Pancreas (tissue), 10 donors: ENCODE results near the gene RARB. TPM values are rescaled to one million over a fixed set of nuclear protein-coding genes. Genes with fewer than 3 reads are reported as not detected.

ENCODE experiments used
- ATAC-seq, 4 donors: fragments of 200-7000 bp; cut with Tn5 transposase; one replicate each; pipeline versions ENCODE4 v1.8.0 to v1.9.1; 2020; ENCODE audit warnings: mild to moderate bottlenecking in 4 of 4, moderate library complexity in 4 of 4
- DNase-seq, 6 donors: peaks; one replicate each; pipeline ENCODE4 v3.0.0-alpha.2; 2020
- FAIRE-seq: peaks from 2 replicates; lab custom pipeline; 2012; peaks lifted over from hg19 to GRCh38; lab: Jason Lieb, UNC
- H3K27ac ChIP-seq, 4 donors: fragments of 200-600 bp; sonication (generic); 1 replicate in 3 of 4; 2 replicates in 1 of 4; pipeline versions ENCODE4 v1.5.0 to v1.8.0; 2020
- H3K27me3 ChIP-seq, 4 donors: fragments of 200-600 bp; one replicate each; pipeline ENCODE4 v1.8.0; 2021
- H3K36me3 ChIP-seq, 3 donors: fragments of 200-600 bp; sonication (generic) in 1 of 3; one replicate each; pipeline versions ENCODE4 v1.5.0 to v1.8.0; 2020 to 2021
- H3K4me1 ChIP-seq, 3 donors: fragments of 200-600 bp; one replicate each; pipeline ENCODE4 v1.8.0; 2021
- H3K4me3 ChIP-seq, 4 donors: fragments of 200-600 bp; sonication (generic) in 2 of 4; one replicate each; pipeline versions ENCODE4 v1.5.0 to v1.8.0; 2020 to 2021
- H3K9me3 ChIP-seq, 4 donors: fragments of 200-600 bp; one replicate each; pipeline ENCODE4 v1.8.0; 2021
- WGBS, 2 donors: extraction: QIAGEN DNeasy Blood & Tissue Kit; methylation state at CpG; one replicate each; pipeline ENCODE4 v1.1.7; 2013; 5-methylcytosine and 5-hydroxymethylcytosine counted together
- intact Hi-C, 3 donors: fragments of 100-400 bp; cut with DNase I; formaldehyde crosslinking; loops; one replicate each; pipeline versions ENCODE4 v1.11.1 to v1.14.2; 2022
- polyA plus RNA-seq, 2 donors: library from polyadenylated mRNA; stranded (reverse); fragments of 200-250 nt; gene quantifications; one replicate each; pipeline ENCODE4 v1.2.3, GENCODE V29; 2013
- total RNA-seq, 6 donors: library from RNA; stranded (reverse); fragmentation: NEBNext Ultra II Directional in 4 of 6; extraction: Animal tissue kit (Norgen Biotek cat#: 25700) in 4 of 6; gene quantifications; one replicate each; pipeline versions ENCODE4 v1.2.1 to v1.2.4, GENCODE V29; 2021 to 2023
- TF ChIP-seq, protein P1 (sequence below), 4 donors: fragments of 200-600 bp; sonication (generic) in 3 of 4; IDR thresholded peaks; one replicate each; pipeline versions ENCODE4 v1.5.0 to v1.8.0; 2021; ENCODE audit warnings: antibody characterized with exemption in 4 of 4
- donor health status: healthy with polysubstance abuse.
- donor health status: DM: no; HTN: no; CAD: no; lungs with moderate emphysema.
- donor health status: DM: no; HTN: no; CAD: no.
- donor health status: control.
- donor health status: control.
- donor health status: Bipolar disorder and iron deficiency.
- donor health status: DM: yes; HTN: yes; CAD: no.
- donor health status: DM: no; HTN: no; CAD: no.
- donor health status: DM: no; HTN: no; CAD: no.
- donor health status: DM: yes; HTN: yes; CAD: no.

Gene RARB
- total and polyA plus RNA-seq, 8 donors: 0.49 to 3.3 (median 0.75) TPM

DNA sequence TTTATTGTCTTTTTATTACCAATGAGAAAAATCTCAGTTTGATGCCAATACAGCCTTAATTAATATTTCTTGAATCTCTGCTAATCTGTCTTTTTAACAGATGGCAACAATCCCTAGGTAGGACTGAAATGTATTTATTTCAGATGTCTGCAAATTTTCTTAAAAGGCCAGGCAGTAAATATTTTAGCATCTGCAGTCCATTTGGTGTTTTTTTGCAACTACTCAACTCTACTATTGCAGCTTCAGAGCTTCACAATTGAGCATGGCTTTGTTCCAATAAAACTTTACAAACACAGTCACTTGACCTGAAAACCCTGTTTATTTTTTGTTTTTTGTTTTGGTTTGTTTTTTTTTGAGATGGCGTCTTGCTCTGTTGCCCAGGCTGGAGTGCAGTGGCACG is 82.7 kb downstream of the RARB start:
- WGBS, 2 donors: 84 to 91% methylated on average over 2 of the region's 2 CpGs
- FAIRE-seq: no peak

DNA sequence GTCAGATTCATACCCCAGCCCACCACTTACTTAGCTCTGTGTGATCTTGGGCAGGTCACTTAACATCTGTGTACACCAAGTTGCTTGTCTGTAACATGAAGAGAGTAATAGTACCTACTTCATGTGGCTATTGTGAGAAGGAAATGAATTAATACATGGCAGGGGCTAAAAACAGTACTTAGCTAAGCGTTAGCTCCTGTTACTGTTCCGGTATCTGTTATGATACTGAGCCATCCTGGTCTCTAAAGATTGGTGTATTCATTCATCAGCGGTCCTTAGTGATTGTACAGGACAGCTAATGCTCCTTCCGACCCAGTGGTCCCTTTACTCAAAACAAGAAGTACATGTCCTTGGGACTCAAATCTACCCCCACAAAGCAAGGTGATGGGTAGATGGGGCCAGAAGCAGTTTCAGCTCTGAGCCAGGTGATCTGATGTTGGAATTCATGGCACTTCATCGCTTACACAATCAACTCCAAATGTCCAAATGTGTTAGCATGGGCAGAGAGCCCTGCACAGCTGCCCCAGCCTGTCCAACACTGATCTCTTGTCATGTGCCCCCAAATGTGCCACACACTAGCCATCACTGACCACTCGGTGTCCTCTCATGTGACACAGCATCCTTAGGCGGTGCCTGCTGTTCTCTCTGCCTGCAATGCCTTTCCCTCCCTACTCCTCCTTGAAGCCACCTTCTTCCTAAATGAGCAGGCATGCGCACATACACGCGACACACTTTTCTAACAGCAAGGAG is 84.1 kb downstream of the RARB start:
- intact Hi-C loops: no loop called here
- WGBS, 2 donors: 84 to 91% methylated on average over 10 of the region's 10 CpGs
- no peak for DNase-seq
- ATAC-seq: no peak
- Histone ChIP-seq H3K27ac (no peak overlapping the region), H3K36me3 (no peaks in the 10 kb centered on the region), H3K9me3 (no peaks in the 10 kb centered on the region), H3K4me1 (no peaks in the 10 kb centered on the region), H3K27me3 (no peaks in the 10 kb centered on the region), H3K4me3 (no peak overlapping the region)
- no peak for FAIRE-seq
- TF ChIP-seq, protein P1, sequence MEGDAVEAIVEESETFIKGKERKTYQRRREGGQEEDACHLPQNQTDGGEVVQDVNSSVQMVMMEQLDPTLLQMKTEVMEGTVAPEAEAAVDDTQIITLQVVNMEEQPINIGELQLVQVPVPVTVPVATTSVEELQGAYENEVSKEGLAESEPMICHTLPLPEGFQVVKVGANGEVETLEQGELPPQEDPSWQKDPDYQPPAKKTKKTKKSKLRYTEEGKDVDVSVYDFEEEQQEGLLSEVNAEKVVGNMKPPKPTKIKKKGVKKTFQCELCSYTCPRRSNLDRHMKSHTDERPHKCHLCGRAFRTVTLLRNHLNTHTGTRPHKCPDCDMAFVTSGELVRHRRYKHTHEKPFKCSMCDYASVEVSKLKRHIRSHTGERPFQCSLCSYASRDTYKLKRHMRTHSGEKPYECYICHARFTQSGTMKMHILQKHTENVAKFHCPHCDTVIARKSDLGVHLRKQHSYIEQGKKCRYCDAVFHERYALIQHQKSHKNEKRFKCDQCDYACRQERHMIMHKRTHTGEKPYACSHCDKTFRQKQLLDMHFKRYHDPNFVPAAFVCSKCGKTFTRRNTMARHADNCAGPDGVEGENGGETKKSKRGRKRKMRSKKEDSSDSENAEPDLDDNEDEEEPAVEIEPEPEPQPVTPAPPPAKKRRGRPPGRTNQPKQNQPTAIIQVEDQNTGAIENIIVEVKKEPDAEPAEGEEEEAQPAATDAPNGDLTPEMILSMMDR (IDR thresholded peaks at IDR 0.05): no peak

More for the DNA sequence above, 82.7 kb downstream of the RARB start:
- intact Hi-C loops: no loop called here
- H3K9me3 ChIP-seq: no peaks in the 10 kb centered on the region
- TF ChIP-seq, protein P1 (IDR thresholded peaks at IDR 0.05): no peak
- no peaks in the 10 kb centered on the region for H3K4me1 ChIP-seq
- H3K4me3 ChIP-seq: no peak overlapping the region
- DNase-seq: no peak
- ATAC-seq: no peak
- no peak overlapping the region for H3K27ac ChIP-seq
- H3K27me3 ChIP-seq: no peaks in the 10 kb centered on the region
- no peaks in the 10 kb centered on the region for H3K36me3 ChIP-seq

DNA sequence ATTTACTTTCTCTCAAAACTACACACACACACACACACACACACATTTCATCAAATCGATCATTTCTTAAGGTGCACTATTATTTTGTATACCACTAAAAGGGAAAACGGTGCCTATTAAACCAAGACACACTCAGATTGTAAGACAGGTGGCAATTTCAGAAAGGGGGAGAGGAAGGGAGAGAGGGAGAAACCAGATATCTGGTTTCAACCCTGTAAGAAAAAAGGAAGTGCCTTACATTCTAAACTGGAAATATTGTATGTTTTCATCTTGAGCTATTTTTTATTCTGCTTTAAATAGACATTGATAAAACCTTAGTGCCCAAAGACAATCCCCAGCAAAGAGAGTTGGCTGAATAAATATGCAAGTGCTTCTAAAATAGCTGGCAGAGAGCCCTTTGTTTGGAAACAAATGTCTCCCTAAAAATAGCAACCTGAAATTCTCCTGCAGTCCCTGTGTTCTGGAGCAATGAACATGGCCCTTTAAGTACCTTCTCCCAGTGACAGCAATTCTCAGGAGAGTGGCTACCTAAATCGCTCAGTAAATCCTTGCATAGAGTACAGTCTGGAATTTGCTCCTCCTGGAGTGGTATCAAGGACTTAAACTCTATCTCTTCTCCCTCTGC is 85.7 kb downstream of the RARB start:
- H3K4me1 ChIP-seq: no peaks in the 10 kb centered on the region
- H3K36me3 ChIP-seq: no peaks in the 10 kb centered on the region
- no peak overlapping the region for H3K4me3 ChIP-seq
- TF ChIP-seq, protein P1 (IDR thresholded peaks at IDR 0.05): no peak
- WGBS, 2 donors: 46 to 63% methylated on average over 3 of the region's 3 CpGs
- no peak for ATAC-seq
- DNase-seq: no peak
- H3K27me3 ChIP-seq: no peaks in the 10 kb centered on the region
- no peak for FAIRE-seq
- H3K27ac ChIP-seq: no peak overlapping the region
- H3K9me3 ChIP-seq: no peaks in the 10 kb centered on the region
- intact Hi-C loops: no loop called here

DNA sequence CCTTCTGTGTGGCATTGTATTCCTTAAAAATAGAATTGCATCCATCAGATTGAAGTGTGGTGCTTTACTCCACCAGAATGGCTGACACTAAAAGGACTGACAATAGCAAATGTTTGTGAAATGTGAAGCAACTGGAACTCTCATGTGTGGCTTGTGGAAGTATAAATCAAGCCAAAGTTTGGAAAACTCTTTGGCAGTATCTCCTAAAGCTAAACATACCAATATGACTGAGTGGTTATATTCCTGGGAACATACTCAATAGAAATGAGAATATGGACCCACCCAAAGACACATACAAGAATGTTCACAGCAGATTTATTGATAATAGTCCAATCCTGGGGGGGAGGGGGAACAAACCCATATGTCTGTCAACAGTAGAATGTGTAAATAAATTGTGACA is 87.1 kb downstream of the RARB start:
- no peak overlapping the region for H3K4me3 ChIP-seq
- ATAC-seq (no peak), FAIRE-seq (no peak), DNase-seq (no peak)
- TF ChIP-seq, protein P1 (IDR thresholded peaks at IDR 0.05): no peak
- intact Hi-C loops: no loop called here
- no peaks in the 10 kb centered on the region for H3K27me3 ChIP-seq
- H3K27ac ChIP-seq: no peak overlapping the region
- H3K4me1 ChIP-seq: no peaks in the 10 kb centered on the region
- H3K36me3 ChIP-seq: no peaks in the 10 kb centered on the region
- H3K9me3 ChIP-seq: no peaks in the 10 kb centered on the region
